Stimulated activated CD4-positive, alpha-beta T cell treated with anti-CD3 and anti-CD28 coated beads, TNF-alpha, amount 100 ng/mL, for 48 hours (primary cell): ENCODE results near the gene RASIP1.
A peak's percentile ranks its signal among the peaks of the same experiment; 100 is the strongest.
"Not testable (repeated sequence)": the region's sequence is repeated elsewhere in the genome, so short reads cannot be mapped to it uniquely, and the experiment has no call there.

Experiments used
- DNase-seq, 3 donors: peaks; one replicate each; pipeline ENCODE4 v3.0.0-alpha.2; 2020; ENCODE audit warnings: low read depth in 3 of 3

RASIP1 gene

GRCh38 chr19:48705431-48705830 is 35.0 kb downstream of the RASIP1 start:
- DNase-seq: no peak

GRCh38 chr19:48703316-48703715 is 37.1 kb downstream of the RASIP1 start:
- DNase-seq: no peak

GRCh38 chr19:48702701-48703100 is 37.7 kb downstream of the RASIP1 start:
- no peak for DNase-seq

- no peak for DNase-seq
Measured at GRCh38 chr19:48698046-48698445, 42.4 kb downstream of the RASIP1 start.

GRCh38 chr19:48696353-48697010 is 43.9 kb downstream of the RASIP1 start:
- DNase-seq: no peak

GRCh38 chr19:48695743-48696352 is 44.6 kb downstream of the RASIP1 start, which contains the start of gene FUT2:
FUT2 (plus strand) TSS chr19:48695971; CDS start chr19:48702957, 6,986 bp downstream.
- no peak for DNase-seq

- not testable (repeated sequence) for DNase-seq
Measured at GRCh38 chr19:48693629-48694028, 46.8 kb downstream of the RASIP1 start.

- no peak for DNase-seq
Measured at GRCh38 chr19:48689449-48689848, 51.0 kb downstream of the RASIP1 start.

GRCh38 chr19:48687776-48688175 is 52.6 kb downstream of the RASIP1 start:
- no peak for DNase-seq

GRCh38 chr19:48686637-48687036 is 53.8 kb downstream of the RASIP1 start:
- DNase-seq: not testable (repeated sequence)

GRCh38 chr19:48686088-48686487 is 54.3 kb downstream of the RASIP1 start:
- no peak for DNase-seq

- DNase-seq: no peak
Measured at GRCh38 chr19:48685583-48685982, 54.8 kb downstream of the RASIP1 start.

GRCh38 chr19:48683349-48683748 is 57.1 kb downstream of the RASIP1 start:
- DNase-seq: no peak

GRCh38 chr19:48681127-48681470 is 59.3 kb downstream of the RASIP1 start:
- no peak for DNase-seq

GRCh38 chr19:48680436-48681126 is 59.8 kb downstream of the RASIP1 start:
- DNase-seq: no peak

GRCh38 chr19:48680006-48680405 is 60.4 kb downstream of the RASIP1 start:
- not testable (repeated sequence) for DNase-seq

- DNase-seq: no peak
Measured at GRCh38 chr19:48678201-48678600, 62.2 kb downstream of the RASIP1 start.

GRCh38 chr19:48676887-48677286 is 63.5 kb downstream of the RASIP1 start:
- no peak for DNase-seq

- no peak for DNase-seq
Measured at GRCh38 chr19:48676487-48676886, 63.9 kb downstream of the RASIP1 start.

- peak; percentile 63 to 69 (median 69) for DNase-seq
Measured at GRCh38 chr19:48674921-48675824, 65.2 kb downstream of the RASIP1 start.

- DNase-seq: no peak
Measured at GRCh38 chr19:48674216-48674809, 66.1 kb downstream of the RASIP1 start.
